Measurements from ENCODE around the gene TOMM5.

The TOMM5 gene

DNA sequence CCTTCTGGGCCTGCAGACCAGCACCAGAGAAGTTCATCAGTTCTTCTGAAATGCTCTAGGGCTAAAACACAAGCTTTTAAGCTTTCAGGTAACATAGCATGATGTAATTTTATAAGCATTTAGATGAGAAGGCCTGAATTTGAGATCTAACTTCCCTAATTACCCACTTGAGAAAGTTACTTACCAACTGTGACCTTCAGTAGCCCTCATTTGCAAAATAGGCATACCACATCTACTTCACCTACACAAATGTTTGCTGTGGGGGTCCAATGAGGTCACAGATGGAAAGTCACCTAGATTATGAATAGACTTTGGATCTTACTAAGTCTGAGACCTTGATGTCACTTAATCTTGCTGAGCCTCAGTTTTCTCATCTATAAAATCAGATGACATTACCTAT is 52.8 kb downstream of the TOMM5 start:
- DNase-seq (ENCODE audit: low read depth, low spot score) = no peak
- H3K4me3 ChIP-seq (ENCODE audit: low read length) = no peak overlapping the region

Measured in Jurkat, Clone E6-1 (cell line).